ENCODE measurements around the gene LRRN2.

DNA sequence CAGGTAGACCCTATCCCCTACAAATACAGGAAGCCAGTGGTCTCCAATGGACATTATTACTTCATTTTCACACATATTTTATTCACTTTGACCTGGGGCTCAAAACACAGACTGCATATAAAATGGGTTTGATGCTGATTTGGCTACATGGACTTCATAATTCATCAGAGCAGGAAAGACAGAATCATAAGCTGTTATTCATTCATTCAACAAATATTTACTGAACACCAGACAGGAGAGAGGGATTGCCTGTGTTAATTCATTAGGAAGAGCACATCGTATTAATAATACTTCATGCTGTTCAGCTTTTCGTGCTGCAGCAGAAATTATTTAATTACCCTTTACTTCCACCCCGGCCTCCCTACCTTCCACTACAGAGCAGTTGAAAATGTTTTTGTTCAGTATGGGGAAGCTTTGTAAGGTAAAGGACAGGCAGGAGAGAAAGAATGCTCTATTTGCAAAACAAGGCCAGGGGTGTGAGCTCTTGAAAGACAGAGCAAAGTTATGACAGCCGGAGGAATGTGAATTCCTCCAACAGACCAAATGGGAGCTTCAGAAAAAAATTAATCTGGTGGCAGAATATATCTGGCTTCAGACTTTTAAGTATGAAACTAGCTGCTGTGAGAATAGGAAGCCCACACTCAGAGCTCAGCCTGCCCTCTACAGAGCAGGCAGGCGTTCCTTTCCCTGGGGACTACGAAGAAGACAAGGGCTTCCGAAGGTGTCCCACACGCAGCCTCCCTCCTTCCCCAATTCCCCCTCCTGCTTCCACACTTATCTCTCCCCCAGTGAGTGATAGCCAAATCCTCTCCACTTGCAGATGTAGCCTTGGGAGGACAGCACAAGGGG is 111.3 kb downstream of the LRRN2 start:
- TF ChIP-seq, protein P1, sequence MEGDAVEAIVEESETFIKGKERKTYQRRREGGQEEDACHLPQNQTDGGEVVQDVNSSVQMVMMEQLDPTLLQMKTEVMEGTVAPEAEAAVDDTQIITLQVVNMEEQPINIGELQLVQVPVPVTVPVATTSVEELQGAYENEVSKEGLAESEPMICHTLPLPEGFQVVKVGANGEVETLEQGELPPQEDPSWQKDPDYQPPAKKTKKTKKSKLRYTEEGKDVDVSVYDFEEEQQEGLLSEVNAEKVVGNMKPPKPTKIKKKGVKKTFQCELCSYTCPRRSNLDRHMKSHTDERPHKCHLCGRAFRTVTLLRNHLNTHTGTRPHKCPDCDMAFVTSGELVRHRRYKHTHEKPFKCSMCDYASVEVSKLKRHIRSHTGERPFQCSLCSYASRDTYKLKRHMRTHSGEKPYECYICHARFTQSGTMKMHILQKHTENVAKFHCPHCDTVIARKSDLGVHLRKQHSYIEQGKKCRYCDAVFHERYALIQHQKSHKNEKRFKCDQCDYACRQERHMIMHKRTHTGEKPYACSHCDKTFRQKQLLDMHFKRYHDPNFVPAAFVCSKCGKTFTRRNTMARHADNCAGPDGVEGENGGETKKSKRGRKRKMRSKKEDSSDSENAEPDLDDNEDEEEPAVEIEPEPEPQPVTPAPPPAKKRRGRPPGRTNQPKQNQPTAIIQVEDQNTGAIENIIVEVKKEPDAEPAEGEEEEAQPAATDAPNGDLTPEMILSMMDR (IDR thresholded peaks at IDR 0.05), result no peak
- no peak for TF ChIP-seq POLR2A (IDR thresholded peaks at IDR 0.05)
